Duodenal mucosa (tissue), 2 donors: Measurements from ENCODE around the gene MRPL17.
A peak's percentile ranks its signal among the peaks of the same experiment; 100 is the strongest.
"Not testable (repeated sequence)": the region's sequence is repeated elsewhere in the genome, so short reads cannot be mapped to it uniquely, and the experiment has no call there.

Experiments
- H3K27ac ChIP-seq: one replicate; pipeline ENCODE4 v1.7.0; 2013; ENCODE audit warnings: low read depth, low read length
- H3K27me3 ChIP-seq, 2 donors: one replicate each; pipeline ENCODE4 v1.7.0; 2013; ENCODE audit warnings: low read length in 2 of 2, control low read depth in 1 of 2; ENCODE audit not compliant: insufficient read depth in 2 of 2, control insufficient read depth in 1 of 2
- H3K36me3 ChIP-seq, 2 donors: one replicate each; pipeline ENCODE4 v1.7.0; 2013; ENCODE audit warnings: low read length in 2 of 2, control low read depth in 1 of 2; ENCODE audit not compliant: insufficient read depth in 2 of 2, control insufficient read depth in 1 of 2
- H3K4me1 ChIP-seq, 2 donors: one replicate each; pipeline ENCODE4 v1.7.0; 2013; ENCODE audit warnings: low read length in 2 of 2, control low read depth in 1 of 2; ENCODE audit not compliant: insufficient read depth in 2 of 2, control insufficient read depth in 1 of 2
- H3K4me3 ChIP-seq, 2 donors: one replicate each; pipeline ENCODE4 v1.7.0; 2013; ENCODE audit warnings: low read length in 2 of 2, low read depth in 1 of 2
- H3K9ac ChIP-seq, 2 donors: one replicate each; pipeline ENCODE4 v1.7.0; 2013; ENCODE audit warnings: low read length in 2 of 2, low read depth in 1 of 2
- H3K9me3 ChIP-seq, 2 donors: one replicate each; pipeline ENCODE4 v1.7.0; 2013; ENCODE audit warnings: low read length in 2 of 2, control low read depth in 1 of 2; ENCODE audit not compliant: control insufficient read depth in 1 of 2

Gene MRPL17

DNA sequence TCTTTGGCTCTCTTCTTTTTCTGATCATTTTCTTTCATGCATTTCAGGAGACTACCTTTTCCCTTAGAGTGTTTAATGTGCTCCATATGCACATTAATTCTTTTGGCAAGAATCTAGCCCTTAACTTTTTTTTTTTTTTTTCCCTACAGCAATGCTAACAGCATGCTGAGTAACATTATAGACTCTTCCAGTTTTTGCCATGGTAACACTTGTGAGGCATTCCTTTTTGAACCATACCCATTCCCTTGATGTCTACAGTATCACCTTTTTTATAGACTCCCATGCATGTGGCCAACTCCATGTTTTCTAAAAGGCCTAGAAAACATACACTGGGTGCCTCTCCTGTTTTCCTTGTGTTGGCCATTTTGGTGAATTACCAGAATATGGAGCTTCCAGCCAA is 2.9 kb upstream of the MRPL17 start:
- no peak overlapping the region for H3K9ac ChIP-seq
- H3K36me3 ChIP-seq = peaks cover 0 to 4% of the 10 kb centered on the region in 2 donors
- H3K4me3 ChIP-seq = no peak overlapping the region
- no peak overlapping the region for H3K27ac ChIP-seq
- no peaks in the 10 kb centered on the region for H3K27me3 ChIP-seq
- peaks cover 12 to 13% of the 10 kb centered on the region in 2 donors for H3K4me1 ChIP-seq
- no peaks in the 10 kb centered on the region for H3K9me3 ChIP-seq

DNA sequence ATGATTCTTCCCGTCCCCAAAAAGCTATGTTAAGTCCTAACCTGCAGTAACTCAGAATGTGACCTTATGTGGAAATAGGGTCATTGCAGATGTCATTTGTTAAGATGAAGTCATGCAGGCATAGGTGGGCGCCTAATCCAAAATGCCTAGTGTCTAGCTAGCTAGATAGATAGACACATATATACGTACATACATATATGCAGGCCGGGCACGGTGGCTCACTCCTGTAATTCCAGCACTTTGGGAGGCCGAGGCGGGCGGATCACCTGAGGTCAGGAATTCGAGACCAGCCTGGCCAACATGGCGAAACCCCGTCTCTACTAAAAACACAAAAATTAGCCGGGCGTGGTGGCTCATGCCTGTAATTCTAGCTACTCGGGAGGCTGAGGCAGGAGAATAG is 928 bp upstream of the MRPL17 start:
- not testable (repeated sequence) for H3K27me3 ChIP-seq, H3K27ac ChIP-seq, H3K36me3 ChIP-seq, H3K9me3 ChIP-seq
- Histone ChIP-seq H3K9ac (peak overlapping the region; percentile 74 to 77), H3K4me1 (peaks cover 12 to 13% of the 10 kb centered on the region in 2 donors), H3K4me3 (peak overlapping the region in 1 of 2 donors; percentile 98)

DNA sequence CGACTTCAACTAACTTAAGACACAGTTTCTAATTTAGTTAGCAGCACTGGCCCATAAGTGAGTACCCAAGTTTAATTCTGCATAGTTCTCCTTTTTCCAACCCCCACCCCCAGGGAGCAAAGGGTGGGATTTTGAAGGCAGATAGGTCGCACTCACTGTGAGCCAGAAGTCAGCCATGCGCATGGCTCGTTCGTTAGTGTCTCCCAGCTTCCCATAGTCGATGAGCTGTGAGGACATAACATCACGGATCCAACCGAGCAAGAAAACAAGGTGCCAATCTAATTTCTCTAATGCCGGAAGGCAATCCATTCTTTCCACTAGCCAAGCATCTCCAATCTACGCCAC is 577 bp downstream of the MRPL17 start:
- H3K4me3 ChIP-seq = peak overlapping the region; percentile 98 to 99
- no peaks in the 10 kb centered on the region for H3K9me3 ChIP-seq
- peak overlapping the region; percentile 77 for H3K27ac ChIP-seq
- peaks cover 0 to 7% of the 10 kb centered on the region in 2 donors for H3K36me3 ChIP-seq
- H3K27me3 ChIP-seq = no peaks in the 10 kb centered on the region
- H3K9ac ChIP-seq = peak overlapping the region; percentile 90 to 94
- H3K4me1 ChIP-seq = peaks cover 12 to 13% of the 10 kb centered on the region in 2 donors

DNA sequence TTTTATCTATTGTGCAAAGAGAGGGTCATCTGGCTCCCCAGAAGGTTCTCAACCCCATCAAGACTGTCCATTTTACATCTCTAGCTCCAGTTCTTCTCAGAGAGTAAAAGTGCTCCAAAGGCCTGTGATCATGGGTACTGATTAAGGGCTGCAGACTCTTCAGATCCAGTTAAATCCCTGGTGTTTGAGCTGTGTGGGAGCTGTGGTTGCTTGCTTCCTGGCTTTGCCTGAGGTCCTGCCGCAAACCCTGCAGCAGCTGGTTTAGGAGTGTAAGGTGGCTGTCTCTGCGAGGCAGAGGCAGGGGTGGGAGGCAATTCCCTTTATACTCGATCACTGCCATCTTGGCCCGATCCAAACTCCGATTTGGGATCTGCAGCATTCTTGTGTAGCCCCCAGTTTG is 1.2 kb downstream of the MRPL17 start:
- Histone ChIP-seq H3K9ac (peak overlapping the region; percentile 90 to 94), H3K9me3 (no peaks in the 10 kb centered on the region), H3K27ac (no peak overlapping the region), H3K4me3 (peak overlapping the region; percentile 98 to 99), H3K36me3 (peaks cover 0 to 7% of the 10 kb centered on the region in 2 donors), H3K4me1 (peaks cover 12 to 13% of the 10 kb centered on the region in 2 donors), H3K27me3 (no peaks in the 10 kb centered on the region)

DNA sequence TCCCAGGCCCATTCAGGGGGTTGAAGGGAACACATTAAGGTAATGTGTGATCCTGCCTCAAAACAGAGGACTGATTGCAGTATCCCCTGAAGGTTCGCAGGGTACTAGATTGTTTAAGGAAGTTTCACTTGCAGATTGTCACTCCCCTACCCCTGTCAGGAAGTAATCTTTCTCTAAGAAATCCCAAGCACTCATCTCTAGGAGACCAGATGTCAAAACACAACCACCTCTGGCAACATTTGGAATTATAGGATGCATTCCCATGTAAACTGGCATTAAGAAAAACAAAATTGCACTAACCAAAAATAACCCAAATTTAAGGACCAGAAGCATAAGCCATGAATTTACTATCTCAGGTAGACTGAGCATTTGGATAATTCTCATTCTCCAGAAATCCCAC is 1.6 kb downstream of the MRPL17 start:
- Histone ChIP-seq H3K4me3 (no peak overlapping the region), H3K4me1 (peaks cover 12 to 13% of the 10 kb centered on the region in 2 donors), H3K27ac (no peak overlapping the region), H3K27me3 (no peaks in the 10 kb centered on the region), H3K9ac (no peak overlapping the region), H3K9me3 (no peaks in the 10 kb centered on the region), H3K36me3 (peaks cover 0 to 7% of the 10 kb centered on the region in 2 donors)

DNA sequence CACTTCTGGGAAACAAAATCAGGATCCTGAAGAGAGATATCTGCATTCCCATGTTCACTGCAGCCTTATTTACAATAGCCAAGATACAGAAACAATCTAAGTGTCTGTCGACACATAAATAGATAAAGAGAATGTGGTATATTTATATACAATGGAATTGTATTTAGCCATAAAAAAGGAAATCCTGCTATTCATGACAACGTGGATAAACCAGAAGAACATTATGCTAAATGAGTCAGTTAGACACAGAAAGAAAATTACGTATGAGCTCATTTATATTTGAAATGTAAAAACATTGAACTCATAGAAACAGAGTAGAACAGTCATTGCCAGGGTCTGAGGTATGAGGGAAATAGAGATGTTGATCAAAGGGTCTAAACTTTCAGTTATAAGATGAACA is 6.1 kb downstream of the MRPL17 start:
- Histone ChIP-seq H3K27ac (no peak overlapping the region), H3K4me1 (peaks cover 6% of the 10 kb centered on the region in 2 donors), H3K9ac (no peak overlapping the region), H3K4me3 (no peak overlapping the region), H3K36me3 (peaks cover 0 to 7% of the 10 kb centered on the region in 2 donors), H3K9me3 (no peaks in the 10 kb centered on the region), H3K27me3 (no peaks in the 10 kb centered on the region)

DNA sequence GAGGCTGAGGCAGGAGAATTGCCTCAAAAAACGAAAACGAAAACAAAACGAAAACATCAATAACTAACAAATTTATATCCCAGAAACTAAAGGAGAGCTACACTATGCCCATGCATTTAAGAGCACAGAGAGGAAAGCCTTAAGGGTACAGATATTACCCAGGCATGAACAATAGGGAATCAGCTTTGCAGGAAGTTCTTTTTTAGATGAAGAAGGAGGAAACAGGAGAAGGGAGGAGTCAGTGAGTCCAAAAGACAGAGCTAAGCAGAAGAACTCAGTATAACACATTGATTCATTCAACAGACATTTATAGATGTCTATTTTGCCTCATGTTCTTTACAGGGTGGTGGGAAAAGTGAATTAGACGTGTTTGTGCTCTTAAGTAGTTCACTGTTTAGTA is 8.3 kb downstream of the MRPL17 start:
- Histone ChIP-seq H3K9me3 (no peaks in the 10 kb centered on the region), H3K4me1 (peaks cover 0 to 3% of the 10 kb centered on the region in 2 donors), H3K27me3 (no peaks in the 10 kb centered on the region), H3K9ac (no peak overlapping the region), H3K36me3 (no peaks in the 10 kb centered on the region), H3K4me3 (no peak overlapping the region), H3K27ac (no peak overlapping the region)

DNA sequence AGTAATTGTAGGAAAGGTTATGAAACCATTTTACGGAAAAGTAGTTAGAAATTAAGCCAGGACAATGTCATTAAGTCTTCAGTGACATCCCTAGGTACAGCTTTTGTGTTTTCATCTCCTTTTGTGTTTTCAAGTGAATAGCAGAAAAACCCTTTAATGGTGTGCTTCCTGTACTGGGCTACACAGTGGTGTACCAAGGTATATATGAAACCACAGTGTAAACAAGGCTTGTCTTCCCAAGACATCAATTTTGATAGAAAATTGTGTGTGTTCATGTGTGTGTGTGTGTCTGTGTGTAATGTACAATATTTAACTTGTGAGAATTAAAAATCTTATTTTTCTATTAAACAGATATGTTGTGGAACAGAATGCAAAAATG is 8.9 kb downstream of the MRPL17 start:
- Histone ChIP-seq H3K4me3 (no peak overlapping the region), H3K27ac (no peak overlapping the region), H3K9ac (no peak overlapping the region), H3K9me3 (no peaks in the 10 kb centered on the region), H3K36me3 (no peaks in the 10 kb centered on the region), H3K27me3 (no peaks in the 10 kb centered on the region), H3K4me1 (peaks cover 0 to 3% of the 10 kb centered on the region in 2 donors)

DNA sequence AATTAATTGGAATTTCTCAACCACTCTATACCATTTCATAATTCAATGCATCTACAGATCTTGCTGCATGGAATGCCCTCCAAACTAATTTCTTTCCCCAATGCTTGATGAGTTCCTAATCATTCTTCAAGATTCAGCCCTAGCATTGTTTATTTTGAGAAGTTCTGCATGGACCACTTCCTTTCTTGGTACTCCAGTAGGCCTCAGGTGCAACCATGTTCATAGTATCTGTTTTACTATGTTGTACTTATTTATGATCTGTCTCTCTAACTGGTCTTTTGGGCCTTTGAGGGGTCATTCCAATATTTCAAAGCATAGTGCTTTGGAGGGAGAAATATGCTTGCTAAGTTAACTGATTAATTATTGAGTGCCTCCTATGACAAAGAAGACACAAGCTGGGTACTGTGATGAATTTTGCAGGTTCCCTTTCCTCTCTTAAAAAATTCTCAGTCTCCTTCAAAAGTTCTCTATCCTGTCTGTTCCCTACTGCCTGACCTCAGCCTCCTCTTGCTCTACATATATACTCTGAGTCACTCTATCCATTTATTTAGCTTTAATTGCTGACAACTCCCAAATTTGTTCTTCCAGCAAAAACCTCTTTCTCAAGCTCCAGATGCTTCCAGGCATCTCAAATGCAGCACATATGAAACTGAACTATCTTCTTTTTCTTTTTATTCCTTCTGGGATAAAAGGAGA is 9.5 kb downstream of the MRPL17 start:
- Histone ChIP-seq H3K27ac (no peak overlapping the region), H3K27me3 (no peaks in the 10 kb centered on the region), H3K4me1 (peaks cover 0 to 3% of the 10 kb centered on the region in 2 donors), H3K4me3 (no peak overlapping the region), H3K9me3 (no peaks in the 10 kb centered on the region), H3K36me3 (no peaks in the 10 kb centered on the region), H3K9ac (no peak overlapping the region)

DNA sequence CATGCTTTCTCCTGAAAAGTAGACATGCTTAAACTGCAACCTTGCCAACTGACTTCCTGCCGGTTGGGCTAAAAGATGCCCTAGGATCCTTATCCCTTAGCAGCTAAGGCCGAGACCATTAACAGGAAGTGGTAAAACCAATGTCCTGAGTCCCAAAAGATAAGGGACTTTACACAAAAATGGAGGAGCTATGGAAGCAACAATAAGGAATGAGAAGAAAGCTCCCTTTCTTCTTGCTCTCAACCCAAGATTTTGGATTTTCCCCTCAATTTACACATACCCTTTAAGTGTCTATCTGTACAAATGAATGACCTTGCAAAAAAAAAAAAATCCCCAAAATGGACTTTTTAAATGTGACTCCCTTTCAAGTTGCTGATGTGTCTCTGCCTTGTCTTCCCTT is 11.1 kb downstream of the MRPL17 start:
- Histone ChIP-seq H3K9me3 (no peaks in the 10 kb centered on the region), H3K27ac (no peak overlapping the region), H3K27me3 (no peaks in the 10 kb centered on the region), H3K9ac (no peak overlapping the region), H3K4me1 (peaks cover 0 to 3% of the 10 kb centered on the region in 2 donors), H3K4me3 (no peak overlapping the region), H3K36me3 (no peaks in the 10 kb centered on the region)
